Measurements from ENCODE around the gene MMEL1.
"Not testable (repeated sequence)": the region's sequence is repeated elsewhere in the genome, so short reads cannot be mapped to it uniquely, and the experiment has no call there.

MMEL1 gene

DNA sequence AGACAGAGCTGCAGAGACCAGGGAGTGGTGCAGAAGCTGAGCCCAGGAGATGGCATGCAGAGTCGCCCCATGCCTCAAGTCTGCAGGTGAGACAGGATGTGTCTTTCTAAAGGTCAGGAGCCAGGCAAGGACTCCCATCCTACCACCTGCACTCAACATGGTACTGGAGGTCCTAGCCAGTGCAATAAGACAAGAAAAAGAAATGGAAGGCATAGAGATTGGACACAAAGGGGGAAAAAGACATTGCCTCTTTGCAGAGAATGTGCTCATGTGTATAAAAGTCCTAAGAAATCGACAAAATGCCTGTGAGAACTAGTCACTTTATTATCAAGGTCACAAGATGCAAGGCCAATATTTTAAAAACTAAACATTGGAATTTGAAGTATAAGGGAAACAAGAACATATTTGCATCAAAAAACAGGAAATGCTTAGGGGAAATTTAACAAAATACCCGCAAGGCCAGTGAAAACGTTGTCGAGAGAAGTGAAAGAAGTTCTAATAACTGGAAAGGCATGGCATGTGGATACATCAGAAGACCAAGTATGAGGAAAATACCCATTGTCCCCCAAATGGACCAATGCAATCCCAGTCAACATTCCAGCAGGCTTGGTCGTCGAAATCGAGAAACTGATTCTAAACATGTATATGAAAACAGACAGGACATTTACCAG is 59.4 kb downstream of the MMEL1 start:
- no peak for DNase-seq (ENCODE audit: low spot score)

DNA sequence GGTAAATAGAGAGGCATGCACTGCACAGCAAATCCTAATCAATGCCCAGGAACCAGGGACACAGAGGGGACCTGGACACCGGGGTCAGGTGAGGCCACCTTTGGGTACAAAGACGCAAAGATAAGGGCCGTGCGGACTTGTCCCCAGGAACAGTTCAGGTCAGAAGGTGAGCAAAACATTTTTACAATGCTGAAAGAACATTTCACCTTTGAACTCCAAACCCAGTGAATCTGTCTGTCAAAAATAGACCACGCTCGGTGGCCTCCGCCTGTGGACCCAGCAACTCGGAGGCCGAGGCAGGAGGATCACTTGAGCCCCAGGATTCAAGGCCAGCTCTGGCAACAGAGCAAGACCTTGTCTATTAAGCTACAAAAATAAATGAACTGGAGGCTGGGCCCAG is 61.5 kb downstream of the MMEL1 start:
- DNase-seq (ENCODE audit: low spot score) = no peak

DNA sequence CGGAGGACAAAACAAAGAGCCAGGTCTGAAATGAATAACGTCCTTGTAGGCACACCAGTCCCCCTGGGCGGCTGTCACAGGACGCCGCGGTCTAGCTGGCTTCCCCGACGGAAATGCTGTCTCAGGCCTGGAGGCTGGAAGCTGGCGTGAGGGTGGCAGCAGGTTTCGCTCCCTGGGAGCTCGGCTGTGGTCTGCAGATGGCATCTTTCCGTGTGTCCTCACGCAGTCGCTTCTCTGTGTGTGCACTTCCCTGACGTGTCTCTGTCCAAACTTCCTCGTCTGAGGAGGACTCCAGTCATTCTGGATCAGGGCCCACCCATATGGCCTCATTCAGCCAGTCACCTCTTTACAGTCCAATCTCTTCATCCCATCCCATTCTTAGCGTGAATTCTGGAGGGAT is 62.5 kb downstream of the MMEL1 start:
- DNase-seq (ENCODE audit: low spot score) = no peak

DNA sequence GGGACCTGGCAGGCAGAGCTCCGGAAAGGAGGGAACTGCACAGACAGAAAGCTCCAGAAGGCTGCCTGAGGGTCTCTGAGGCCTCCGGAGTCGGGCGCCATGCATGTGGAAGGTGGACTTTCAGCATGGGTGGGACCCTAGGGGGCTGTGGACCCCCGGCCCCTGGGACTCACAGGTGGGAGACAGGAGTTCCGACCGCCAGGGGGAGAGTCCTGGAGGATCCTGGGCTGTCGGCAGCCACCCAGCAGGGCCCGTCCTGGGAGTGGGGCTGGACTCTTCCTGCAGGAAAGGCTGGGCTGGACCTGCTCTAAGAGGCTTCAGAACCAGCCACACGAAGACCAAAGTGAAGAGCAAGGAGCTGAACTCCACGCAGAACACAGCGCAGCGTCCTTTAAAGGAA is 63.1 kb downstream of the MMEL1 start:
- not testable (repeated sequence) for DNase-seq (ENCODE audit: low spot score)

DNA sequence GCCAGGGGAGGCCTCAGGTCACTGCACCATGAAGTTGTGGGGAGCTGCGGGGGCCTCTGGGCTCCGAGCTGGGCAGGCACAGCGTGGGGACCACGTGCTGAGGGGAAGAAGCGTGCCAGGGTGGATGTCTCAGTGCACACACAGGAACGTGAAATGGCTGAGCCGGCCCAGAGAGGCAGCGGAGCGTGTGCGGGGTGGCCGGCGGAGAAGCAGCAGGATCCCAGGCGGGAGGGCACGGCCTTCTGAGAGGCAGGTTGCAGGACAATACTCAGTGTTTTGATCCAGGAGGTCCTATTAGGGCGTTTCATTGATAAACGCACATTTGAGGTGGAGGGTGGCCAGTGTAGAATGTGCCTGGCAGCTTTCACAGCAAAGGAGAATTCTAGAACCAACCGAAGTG is 63.8 kb downstream of the MMEL1 start:
- DNase-seq (ENCODE audit: low spot score) = no peak

DNA sequence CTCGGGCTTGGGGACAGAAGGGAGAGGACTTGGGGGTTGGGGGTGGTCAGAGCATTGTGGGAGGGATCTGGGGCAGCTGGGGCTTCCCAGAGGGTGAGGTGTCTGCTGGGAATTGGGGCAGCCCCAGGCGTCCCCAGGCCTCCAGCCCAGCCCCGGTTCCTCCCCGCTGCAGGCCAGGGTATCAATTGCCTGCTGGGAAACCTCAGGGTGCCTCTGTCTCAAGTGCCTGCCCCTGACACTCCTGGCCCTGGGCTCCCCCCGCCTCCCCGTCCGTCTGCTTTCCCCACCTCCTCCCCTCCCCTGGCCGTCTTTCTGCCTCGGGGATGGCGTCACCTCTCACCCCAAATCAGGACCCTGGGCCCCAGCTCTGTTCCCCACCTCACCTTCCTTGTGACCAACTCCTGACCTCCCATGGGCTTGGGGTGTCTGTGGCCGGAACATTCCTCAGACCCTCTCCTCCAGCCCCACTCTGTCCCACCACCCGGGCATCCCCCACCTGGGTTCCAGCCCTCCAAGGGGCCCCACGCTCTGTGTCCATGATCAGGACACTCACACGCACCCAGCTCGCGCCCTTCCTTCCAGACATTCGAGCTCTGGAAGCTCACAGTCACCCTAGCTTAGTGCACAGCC is 64.5 kb downstream of the MMEL1 start:
- not testable (repeated sequence) for DNase-seq (ENCODE audit: low spot score)

DNA sequence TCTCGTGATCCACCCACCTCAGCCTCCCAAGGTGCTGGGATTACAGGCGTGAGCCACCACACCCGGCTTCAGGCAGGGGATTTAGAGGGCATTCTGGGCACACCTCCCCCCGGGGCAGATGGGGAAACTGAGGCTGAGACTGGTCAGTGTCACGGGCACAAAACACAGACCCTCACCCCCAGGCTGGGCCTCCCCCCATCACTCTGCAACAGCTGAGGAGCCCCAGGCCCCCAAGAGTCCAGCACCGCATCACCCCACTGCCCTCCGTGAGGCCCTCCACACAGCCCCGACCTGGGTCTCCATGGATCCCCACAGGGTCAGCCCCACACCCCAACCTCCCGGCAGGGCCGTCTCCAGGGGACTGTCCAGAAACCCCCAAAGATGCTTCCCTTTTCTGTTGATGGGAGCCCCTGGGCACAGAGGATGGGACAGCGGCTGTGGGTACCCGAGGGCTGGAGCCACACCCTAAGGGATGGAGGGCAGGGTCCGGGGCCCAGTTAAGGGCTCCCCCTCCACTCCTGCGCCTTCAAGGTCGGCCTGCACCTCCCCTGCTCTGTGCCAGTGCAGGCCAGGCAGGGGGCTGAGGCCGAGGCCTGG is 65.6 kb downstream of the MMEL1 start:
- no peak for DNase-seq (ENCODE audit: low spot score)

DNA sequence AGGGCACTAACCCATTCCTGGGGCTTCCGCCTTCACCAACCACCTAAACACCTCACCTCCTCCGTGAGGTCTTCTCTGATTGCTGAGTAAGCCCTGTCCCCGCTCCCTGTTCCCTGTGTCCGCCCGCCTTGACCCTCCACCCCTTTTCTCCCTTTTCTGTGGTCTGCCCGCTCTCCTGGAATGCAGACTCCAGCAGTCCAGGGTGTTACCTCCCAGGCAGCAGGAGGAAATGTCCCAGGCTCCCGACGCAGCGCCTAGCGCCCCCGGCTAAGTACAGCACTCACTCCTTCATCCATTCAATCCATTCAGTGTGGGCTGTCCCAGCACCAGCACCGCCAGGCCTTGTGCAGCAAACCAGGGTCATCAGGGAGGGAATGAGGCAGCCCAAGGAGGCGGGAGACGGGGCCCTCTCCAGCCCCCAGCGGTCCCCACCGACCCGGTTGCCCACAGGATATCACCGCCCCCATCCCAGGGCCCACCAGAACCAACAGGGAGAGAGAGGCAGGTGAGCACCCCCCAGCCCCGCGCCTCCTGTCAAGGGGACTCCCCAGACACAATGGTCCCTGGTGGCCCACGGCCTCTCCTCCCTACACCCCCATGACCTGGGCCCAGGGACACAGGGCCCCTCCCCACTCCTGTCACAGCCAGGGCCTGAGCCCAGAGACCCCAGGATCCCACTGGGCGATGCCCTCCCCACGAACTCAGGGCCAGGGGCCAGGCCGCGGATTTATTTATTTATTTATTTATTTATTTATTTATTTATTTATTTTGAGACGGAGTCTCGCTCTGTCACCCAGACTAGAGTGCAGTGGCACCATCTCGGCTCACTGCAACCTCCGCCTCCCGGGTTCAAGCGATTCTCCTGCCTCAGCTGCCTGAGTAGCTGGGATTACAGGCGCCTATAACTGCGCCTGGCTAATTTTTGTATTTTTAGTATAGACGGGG is 66.4 kb downstream of the MMEL1 start:
- DNase-seq (ENCODE audit: low spot score) = no peak

DNA sequence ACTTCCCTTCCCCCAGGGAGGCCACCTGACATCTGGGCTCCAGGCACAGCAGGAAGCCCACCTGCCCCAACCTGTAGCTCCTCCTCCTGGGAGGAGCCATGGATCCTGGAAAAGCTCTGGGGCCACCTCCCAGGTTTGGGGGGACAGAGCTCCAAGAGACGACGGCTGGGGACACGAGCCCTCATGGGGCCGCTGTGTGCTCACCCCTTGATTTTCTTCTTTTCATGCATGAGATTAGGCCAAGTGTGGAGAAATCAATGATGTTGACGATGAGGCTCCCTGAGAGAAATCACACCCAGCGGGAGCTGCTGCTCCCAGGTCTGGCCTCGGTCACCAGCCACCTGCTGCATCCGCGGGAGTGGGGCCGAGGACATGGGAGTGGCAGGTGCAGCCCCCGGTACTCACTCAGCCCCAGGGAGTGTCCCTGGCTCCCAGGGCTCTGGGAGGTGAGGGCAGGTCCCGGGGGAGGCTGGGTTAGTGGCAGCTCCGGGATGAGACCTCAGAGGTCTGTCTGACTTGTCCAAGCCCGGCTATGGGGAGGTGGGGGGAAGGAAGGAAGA is 67.9 kb downstream of the MMEL1 start:
- DNase-seq (ENCODE audit: low spot score) = no peak

DNA sequence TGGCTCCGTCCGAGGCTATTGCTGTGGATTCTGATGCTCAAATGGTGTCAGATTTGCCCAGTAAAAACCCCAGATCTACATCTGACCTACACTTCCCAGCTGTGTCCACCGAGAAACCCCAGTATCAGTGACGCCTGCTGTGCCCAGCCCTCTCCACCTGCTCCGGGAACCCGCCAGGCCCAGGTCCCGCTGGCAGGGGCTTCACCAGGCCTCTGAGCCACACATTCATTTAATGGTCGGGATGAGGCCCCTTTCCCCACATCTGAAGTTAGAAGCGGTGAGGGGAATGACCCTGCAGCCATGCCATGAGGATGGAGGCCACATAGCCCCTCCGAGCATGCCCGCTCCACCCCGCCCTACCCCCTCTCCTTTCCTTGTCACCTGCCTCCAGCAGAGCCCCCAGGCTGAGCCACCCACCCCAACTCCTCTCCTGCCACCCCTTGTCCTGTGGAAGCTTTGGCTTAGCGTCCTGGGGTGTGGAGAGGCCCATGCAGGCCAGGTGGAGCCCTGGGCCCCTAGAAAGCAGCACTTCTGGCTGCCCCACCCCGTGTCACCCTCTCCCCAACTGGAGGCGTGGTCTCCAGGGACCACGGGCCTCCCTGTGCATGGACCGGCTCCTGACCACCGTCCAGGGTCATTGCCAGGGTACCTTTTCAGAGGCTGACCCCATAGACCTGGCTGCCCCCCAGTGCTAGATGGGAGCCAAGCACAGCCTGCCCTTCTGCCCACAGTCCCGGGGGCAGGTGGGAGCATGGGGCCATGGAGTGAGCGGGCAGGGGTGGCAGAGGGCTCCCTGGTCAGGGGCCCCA is 68.6 kb downstream of the MMEL1 start:
- no peak for DNase-seq (ENCODE audit: low spot score)

DNA sequence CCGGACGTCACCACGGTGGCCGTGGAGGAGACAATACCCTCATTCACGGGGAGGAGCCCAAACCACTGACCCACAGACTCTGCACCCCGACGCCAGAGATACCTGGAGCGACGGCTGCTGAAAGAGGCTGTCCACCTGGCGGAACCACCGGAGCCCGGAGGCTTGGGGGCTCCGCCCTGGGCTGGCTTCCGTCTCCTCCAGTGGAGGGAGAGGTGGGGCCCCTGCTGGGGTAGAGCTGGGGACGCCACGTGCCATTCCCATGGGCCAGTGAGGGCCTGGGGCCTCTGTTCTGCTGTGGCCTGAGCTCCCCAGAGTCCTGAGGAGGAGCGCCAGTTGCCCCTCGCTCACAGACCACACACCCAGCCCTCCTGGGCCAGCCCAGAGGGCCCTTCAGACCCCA is 69.6 kb downstream of the MMEL1 start:
- no peak for DNase-seq (ENCODE audit: low spot score)

DNA sequence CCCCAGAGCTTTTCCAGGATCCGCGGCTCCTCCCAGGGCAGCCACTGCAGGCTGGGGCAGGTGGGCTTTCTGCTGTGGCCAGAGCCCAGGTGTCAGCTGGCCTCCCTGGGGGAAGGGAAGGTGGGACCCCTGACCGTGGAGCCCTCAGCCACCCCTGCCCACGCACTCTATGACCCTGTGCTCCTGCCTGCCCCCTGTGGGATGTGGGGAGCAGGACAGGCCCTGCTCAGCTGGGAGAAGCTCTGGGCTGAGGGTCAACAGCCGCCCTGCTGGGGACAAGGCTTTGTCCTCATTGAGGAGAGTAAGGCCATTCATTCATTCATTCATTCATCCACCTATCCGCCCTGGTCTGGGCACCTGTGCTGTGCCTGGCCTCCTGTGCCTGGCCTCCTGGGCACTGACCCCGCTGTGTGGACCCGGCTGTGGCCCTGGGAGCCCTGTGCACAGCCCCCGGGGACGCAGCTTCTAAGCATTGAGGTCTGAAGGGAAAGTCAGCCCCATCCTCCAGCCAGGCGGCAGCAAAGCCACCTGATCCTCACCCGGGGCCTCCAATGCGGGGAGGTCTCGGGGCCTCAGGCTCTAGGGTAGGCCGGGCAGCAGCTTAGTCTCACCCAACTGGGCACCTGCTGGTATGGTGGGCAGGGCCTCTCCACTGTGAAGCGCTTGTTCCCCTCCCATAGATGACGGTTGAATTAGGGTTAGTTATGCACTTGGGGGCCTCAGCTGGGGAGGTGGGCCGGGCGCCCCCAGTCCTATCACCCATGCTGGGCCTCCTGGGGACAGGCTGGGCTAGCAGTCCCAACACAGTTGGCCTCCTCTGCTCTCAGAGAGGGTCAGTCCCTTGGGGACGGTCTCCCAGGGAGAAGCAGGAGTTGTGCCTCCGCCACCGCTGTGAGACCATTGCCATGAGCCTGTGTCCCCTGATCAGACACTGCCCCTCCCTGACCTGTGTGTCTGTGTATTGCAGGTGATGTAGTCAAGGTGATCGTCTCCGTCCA is 70.6 kb downstream of the MMEL1 start:
- no peak for DNase-seq (ENCODE audit: low spot score)

DNA sequence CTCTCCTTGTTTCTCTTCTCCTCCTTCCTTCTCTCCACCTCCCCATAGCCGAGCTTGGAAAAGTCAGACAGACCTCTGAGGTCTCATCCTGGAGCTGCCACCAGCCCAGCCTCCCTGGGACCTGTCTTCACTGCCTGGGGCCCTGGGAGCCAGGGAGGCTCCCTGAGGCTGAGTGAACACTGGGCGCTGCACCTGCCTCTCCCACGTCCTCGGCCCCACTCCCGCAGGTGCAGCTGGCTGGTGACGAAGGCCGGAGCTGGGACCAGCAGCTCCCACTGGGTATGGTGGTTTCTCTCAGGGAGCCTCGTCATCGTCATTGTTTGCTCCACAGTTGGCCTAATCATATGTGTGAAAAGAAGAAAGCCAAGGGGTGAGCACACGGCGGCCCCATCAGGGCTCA is 71.4 kb downstream of the MMEL1 start:
- DNase-seq (ENCODE audit: low spot score) = no peak

DNA sequence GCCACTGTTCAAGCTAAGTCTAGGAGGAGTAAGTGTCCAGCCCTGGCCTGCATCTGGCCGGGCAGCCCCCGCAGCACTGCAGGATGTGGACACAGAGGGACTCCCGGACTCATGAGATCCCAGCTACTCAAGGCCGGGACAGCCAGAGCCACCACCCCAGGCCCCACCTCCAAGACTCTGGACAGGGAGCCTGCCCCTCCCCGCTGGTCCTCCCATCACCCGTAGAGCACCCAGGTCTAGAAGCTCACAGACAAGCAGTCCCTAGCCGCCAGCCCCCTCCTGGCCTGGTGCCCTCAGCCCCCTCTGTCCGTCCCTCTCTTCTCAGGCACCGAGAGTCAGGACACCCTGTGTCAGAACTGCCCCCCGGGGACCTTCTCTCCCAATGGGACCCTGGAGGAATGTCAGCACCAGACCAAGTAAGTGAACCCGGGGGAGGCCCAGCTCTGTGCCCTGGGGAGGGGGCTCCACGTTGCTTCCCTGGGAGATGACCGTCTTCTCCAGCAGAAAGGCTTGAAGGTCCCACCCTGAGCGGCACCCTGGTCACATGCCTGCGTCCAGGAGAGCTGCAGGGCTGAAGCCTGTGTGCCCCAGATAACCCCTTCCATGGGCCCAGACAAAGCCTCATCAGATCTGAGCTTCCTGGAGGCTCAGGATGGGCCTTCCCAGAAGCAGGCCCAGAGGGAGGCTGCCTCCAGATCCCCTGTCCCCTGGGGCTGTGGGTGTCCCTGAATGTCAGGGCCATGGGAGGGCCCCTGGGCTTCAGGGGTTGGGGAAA is 72.3 kb downstream of the MMEL1 start:
- no peak for DNase-seq (ENCODE audit: low spot score)

DNA sequence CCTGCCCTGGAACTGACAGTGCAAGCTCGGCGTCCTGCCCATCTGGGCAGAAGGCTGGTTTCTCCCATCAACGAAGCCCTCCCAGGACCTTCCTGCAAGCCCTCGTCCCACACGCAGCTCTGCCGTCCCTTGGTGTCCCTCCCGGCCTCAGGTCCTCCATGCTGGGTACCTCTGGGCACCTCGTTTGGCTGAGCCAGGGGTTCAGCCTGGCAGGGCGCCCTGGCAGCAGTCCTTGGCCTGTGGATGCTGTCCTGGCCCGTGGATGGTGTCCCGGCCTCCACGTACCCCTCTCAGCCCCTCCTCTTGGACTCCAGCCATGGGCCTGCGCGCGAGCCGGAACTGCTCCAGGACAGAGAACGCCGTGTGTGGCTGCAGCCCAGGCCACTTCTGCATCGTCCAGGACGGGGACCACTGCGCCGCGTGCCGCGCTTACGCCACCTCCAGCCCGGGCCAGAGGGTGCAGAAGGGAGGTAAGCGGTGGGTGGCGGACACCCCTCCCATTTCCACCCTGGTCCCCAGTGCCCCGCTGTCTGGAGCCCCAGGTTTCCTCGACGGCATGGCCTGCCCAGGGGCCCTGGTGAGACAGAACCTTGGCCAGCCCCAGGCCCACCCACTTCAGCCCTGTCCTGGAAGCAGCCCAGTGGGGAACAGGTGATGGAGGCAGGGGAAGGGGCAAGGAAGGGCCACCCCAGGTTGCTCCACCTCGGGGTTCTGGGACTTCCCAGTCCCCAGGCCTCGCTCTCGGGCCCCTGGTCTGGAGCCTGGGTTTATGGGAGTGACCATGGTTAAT is 73.1 kb downstream of the MMEL1 start:
- no peak for DNase-seq (ENCODE audit: low spot score)

DNA sequence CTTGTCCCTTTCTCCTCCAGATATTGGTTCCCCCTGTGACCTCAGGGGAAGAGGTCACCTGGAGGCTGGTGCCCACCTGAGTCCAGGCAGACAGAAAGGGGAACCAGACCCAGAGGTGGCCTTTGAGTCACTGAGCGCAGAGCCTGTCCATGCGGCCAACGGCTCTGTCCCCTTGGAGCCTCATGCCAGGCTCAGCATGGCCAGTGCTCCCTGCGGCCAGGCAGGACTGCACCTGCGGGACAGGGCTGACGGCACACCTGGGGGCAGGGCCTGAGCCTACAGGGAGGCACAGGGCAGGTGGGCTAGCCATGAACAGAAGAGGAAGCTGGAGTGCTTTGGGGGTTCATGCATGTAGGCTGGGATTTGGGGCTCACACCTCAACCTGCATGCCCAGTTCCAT is 74.0 kb downstream of the MMEL1 start:
- no peak for DNase-seq (ENCODE audit: low spot score)

DNA sequence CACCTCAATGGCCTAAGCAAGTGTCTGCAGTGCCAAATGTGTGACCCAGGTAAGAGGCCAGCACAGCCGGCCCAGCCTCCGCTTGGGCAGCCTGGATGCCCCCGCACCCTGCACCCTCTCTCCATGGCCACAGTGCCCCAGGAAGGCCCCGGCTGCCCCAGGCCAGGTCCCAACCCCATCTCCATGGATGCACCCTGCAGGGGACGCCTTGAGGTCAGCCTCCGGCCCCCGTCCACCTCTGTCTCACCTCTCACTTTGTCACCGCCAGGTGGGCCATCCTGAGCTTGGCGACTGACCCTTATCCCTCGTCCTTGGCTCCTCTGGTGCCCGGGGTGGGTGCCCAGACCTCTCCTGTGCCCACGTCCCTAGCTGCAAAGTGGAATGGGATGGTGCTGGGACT is 74.4 kb downstream of the MMEL1 start:
- DNase-seq (ENCODE audit: low spot score) = no peak
